Measurements from ENCODE around the gene GALNT10.
A peak's percentile ranks its signal among the peaks of the same experiment; 100 is the strongest.

Gene GALNT10

DNA sequence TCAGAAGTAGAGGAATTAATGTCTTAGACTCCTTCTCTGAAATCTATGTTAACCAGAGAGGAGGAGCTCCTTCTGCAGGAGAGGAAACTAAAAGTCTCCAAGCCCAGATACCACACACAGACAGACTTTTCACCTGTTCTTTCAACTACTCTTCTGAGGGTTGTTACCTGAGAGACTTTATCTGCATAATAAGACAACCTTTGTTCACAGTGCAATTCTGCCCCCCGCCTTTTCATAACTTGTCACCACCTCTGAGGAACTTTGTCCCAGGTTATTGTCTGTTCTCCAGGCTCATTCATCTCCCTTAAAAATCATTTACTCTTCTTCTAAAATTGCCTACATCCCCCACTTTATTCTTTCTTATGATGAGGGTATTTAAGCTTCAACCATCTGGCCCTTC is 9.4 kb upstream of the GALNT10 start:
- DNase-seq = no peak

DNA sequence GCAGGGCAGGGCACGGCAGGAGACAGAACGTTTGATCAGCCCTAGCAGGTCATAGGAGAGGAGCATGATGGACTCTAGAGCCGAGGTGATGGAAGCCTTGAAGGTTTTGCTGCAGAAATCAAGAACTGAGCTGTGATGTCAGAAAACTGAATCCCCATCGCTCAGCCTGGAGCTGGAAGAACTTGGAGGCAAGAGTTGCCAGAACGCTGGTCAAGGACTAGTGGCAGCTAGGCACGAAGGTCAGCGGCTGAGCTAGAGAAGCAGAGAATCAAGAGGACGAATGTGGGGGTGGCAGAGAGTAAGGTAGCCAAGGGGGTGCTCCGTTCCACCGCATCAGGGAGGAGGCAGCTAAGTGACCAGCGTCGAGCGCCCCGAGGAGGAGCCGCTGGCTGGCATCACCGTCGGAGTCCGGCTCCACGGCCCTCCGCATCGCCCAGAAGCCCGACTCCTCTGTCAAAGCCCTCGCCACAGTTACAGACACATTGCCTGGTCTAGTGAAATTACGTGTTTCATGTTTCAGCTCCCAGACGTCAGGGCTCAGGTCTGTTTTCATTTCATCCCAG is 1.2 kb upstream of the GALNT10 start:
- DNase-seq = no peak

DNA sequence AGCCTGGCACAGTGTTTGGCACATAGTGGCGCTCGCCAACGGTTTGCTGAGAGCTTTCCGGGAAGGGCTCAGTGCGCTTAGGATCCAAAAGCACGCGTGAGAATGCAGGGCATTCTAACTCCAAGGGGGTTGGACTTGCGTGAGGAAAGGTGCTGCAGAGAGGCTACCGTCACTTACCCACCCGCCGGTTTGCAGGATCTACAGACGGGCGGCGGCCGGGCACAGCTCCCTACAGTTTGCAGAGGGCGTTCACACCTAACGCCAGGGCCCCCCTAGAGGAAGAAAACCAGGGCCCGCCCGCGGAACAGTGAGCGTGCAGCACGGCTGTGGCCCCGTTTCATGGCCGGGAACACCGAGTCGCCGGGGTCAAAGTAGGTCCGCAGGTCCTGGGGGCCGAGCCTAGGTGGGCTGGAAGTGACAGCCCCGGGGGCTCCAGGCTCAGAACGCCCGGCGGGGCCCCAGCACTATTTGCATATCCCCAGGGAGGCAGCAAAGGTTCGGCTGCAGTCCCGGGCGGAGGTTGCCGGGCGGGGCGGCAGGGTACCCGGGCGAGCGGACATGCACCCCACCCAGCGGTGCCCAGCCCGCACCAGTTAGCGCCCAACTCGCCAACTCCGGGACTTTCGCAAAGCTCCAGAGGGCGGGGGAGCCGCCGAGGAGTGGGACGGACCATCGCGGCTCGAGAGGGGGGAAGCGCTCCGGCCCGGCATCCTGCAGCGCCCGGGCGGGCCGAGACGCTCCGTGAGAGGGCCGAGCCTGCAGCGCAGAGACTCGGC is 526 bp upstream of the GALNT10 start:
- DNase-seq = peak; percentile 85

DNA sequence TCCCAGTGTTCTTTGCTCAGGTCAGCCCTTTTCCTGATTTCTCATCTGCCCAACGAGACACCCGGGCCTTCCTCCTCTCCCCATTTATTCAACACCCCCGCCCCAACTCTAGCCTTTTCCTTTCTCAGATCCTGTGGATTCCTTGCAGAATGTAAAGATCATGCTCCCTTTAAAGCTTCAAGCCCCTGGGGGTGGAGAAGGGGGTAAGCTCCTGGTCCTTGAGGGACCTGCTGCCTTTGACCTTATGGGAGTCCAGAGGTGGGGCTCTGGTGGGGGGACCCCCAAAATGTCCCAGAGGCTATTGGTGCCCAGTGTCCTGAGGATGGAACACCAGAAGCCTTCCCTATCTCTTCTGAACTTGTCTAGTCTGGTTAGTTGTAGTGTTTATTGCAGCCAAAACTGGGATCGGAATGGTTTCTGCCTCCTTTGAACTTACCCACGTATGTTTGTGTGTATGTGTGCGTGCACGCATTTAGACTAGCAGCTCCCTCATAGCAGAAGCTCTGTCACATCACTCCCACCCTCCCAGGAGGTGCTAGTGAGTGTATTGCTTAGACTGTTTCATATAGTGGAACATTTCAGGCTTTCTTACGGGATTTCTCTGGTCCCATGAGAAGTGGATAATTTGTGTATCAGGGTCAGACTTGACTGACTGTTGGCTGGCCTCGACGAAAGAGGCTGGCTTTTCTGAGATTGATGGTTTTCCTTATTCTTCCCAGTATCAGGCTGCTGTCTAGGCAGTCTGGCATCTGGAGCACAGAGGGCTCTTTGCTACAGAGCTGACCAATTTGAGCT is 1.1 kb downstream of the GALNT10 start:
- no peak for DNase-seq

DNA sequence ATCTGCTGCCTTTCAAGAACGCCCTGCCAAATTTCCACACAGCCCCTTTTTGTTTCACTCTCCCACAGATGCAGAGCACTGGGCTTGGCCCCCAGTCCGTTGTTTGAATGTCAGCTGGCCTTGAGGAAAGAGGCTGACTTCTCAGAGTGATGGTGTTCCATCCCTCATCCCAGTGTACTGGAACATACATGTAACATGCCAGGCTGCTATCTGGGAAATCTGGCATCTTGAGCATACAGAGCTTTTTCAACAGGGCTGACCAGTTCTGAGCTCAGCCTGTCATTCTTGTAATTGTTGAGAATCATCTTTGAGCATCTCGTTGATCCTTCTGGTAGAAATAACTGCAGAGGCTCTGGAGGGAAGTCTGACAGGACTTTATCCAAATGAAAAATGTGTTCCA is 2.8 kb downstream of the GALNT10 start:
- no peak for DNase-seq

DNA sequence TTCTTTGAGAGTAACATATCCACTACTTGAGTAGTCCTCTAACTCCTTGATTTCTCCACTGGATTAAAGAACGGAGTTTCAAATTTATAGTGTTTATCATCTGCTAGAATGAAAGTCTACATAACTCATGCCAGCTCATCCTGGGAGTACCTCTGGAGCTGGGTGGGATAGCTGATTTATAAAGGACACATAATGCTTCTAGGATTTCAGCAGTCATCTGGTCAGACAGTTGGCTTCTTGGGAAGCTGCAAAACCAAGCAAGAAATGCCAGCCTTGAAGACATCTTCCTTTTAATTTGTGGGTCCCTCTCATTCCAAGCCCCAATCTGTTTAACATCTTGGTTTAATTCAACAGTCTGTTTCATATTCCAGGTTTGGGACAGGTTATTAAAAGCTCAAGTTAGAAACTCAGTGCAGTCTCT is 3.2 kb downstream of the GALNT10 start:
- DNase-seq = no peak

DNA sequence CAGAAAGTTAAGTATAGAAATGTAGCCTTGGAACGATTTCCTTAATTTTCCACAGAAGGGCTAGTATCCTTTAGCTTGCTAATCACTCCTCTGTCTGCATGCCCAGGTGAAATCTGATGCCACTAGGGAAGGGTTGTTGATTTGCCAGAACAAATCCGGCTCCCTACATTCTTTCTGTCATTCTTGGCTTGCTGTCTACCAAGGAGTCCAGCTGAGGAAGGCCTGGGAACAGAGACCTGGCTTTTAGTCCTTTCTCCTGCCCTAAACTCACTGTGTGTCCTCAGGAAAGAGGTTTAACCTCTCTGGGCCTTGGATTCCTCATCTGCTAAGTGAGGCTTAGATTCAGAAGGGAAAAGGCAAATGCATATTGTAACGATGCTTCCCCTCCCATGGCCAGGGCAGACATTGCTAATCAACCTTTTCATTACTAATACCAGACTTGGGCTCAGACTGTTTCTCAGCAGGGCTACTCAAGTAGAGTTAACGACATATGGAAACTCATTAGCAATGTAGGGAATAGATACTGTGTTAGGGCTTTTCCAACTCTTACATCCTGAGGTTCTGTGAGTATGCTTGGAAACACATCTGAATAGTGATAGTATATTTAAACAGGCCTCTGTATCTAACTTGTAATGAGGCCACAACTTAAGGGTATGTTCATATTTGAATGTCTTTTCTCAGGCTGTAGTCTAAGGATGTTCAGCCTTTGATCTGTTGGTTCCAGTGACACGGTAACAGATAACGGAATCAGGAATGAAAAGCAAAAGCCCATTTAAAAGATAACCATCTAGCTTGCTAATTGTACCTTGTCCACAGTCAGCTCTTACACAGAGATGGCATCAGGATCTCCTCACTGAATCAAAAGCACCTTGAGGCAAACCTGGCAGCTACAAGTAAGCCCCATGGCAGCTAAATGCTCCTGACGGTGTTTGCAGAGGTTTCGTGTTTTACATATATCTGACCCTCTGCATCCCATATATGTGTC is 4.1 kb downstream of the GALNT10 start:
- no peak for DNase-seq

DNA sequence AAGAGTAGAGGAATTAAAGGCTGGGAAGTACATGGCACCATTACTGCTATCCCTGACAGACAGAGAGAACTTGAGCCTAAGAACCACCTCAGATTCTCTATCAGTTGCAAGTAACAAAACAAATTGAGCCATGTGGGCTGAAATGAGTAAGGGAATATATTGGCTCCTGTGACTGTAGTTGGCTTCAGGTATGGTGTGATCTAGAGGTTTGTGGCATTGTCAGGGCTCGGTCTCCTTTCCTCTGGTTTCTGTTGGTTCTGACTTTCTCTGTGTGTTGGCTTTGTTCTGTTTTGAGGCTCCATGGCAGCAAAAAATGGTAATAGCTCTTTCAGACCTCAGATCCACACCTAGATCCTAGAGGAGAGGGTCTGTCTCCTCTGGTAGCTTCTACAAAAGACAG is 5.7 kb downstream of the GALNT10 start:
- no peak for DNase-seq

DNA sequence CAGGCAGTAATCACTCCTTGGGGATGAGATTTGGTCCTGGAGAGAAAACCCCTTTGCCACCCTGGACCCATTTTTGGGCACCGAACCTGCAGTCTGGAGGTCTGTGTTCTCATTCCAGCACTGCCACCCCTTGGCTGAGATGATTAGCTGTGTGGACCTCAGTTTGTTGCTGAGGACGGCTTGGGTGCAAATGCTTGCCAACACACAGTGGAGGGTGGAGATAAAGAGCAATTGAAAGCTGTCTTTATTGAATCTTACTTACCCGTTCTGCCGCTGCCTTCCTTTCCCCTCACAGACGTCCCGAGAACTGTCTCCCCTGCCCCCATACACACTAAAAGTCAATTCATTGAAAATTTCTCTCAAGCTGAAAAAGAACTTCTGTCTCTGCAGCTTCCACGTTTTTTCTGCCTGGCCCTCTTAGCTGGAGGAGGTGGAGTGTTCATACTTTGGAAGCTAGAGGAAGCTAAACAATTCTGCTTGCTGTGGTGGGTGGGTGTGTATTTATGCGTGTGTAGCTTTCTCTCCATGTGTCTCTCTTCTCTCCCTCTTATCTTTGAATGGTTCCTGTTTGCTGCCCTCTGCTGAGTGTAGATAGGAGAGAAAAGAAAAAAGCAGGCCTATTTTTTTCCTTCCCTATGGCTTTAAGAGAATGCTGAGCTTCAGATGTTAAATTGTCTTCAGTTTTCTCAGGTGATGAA is 6.6 kb downstream of the GALNT10 start:
- DNase-seq = no peak

DNA sequence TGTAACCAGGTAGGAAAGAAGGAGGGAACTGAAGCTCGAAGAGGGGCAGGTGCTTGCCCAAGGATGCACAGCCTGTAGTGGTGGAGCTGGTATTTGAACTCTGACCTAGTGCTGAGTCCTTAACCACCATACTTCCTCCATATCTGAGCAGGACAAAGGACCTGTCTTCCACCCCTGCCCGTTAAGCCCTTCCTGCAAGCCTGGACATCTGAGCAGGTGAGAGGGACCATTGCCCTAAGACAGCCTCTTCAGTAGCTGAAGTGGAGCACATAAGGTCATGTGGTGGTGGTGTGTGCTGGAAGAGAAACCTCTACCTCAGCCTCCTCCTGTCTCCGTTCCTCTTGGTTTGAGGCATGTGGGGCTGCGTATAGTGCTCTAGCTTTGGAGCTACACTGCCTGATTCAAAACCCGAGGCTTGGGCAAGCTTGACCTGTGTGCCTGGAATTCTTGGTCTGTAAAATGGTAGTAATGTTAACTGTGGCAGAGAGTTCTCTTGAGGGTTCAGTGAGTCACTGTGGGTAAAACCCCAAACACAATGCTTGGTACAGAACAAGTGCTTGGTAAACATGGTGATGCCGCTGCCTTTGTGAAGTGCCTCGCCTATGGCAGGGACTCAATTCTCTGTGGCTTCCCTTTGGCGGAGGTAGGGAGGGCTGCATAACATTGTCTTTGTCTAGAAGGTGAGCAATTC is 7.4 kb downstream of the GALNT10 start:
- DNase-seq = peak; percentile 37

DNA sequence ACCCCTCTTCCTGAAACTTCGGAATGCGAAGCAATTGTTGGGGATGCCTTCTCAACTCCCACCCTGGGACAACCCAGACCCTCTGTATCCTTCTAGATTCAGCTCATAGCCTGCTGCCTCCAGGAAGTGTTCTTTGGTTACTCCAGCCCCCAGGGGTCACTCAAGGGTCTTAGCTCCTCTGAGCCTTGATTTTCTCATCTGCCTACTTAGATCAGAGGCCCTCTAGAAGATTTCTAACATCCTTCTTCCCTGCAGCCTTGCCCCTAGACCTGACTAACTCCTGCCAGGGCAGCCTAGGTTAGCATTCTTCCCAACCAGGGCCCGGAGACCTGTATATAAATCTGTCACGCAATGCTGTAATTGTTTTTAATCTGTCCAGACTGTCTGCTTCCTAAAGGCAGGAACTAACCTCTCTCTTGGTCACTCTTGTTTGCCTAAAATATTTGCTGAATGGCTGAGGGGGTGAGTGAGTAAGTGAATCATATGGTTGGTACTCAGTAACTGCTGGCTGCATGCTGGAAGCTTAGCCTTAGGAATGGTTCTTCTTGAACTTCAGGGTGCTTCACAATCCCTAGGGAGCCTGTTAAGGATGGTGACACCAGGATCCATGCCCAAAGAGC is 8.2 kb downstream of the GALNT10 start:
- DNase-seq = no peak

DNA sequence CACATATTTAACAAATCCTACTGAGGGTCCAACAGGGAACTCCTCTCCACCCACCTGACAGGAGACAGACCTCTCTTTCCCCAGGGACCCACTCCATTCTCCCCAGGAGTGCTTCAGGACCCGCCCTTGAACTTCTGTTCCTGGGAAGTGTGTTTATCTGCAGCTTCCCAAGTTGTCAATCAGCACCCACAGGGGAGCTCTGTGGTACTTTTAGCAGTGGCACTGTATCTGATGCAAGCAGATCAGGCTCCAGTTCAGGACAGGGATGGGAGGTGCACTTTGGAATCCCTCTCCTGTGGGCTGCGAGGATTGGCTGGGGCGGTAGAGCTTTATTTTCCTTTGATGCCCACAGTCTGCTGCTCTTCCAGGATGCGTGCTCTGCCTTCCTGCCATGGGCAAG is 8.7 kb downstream of the GALNT10 start:
- no peak for DNase-seq

DNA sequence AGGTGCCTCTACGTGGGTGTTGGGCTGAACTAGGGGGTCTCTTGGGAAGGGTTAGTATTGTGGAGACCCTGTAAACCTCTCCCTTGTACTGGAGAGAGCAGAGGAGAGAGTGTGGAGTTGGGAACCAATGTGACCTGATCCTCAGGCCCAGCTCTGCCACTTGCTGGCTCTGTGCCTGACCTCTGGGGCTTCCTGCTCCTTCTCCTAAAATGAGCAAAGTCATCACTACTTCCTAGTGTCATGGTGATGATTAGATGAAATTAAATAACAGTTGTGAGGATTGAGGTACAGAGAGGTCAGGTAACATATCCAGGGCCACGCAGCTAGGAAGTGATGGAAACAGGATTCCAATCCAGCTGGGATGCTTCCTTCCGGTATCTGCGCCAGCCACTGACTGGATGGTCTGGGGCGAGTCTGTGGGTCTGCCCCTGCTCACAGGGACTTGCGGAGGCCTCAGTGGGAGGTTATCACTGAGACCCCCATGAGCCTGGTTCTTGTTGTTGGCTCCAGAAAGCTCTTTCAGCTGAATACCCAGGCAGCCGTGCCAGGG is 9.2 kb downstream of the GALNT10 start:
- no peak for DNase-seq

DNA sequence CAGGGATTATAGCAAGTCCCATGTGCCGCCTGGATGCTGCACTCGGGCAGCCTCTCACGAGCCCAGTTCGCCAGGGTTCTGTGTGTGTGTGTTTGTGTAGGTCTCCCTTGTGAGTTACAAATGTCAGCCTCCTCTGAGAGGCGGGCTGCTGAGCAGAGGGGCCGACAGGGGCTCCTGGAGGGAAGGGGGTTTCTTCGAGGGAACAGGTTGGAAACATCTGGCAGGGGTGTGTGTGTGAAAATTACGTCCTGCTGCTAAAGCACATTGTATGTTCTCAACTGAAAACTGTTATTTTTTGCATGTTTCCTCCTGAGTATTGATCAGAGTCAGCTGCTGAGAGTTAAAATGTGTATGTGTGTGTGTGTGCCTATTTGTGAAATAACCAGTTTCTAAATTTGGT is 9.7 kb downstream of the GALNT10 start:
- no peak for DNase-seq

DNA sequence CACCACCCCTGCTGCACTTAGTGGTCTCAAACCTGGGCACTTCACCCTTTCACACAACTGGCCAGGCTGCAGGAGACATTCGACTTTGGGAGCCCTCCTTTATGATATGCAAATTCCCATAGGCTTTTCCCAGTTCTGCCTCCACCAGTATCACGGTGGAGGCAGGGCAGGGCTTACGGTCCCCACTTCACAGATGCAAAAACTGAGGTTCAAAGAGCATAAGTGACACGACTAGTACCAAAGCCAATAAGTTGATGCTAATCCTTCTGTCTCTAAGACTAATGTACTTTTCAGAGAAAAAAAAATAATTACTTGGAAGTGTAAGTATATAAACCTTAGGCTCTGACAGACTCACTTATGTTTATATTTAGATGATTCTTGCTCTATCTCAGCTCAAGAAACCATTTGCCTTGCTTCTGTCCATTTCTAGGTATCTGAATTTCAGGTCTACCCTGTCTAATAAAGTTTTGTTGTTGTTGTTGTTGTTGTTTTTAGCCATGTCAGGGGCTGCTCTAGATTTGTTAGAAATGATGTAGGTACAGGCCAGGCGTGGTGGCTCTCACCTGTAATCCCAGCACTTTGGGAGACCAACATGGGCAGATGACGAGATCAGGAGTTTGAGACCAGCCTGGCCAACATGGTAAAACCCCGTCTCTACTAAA is 10.7 kb downstream of the GALNT10 start:
- no peak for DNase-seq

DNA sequence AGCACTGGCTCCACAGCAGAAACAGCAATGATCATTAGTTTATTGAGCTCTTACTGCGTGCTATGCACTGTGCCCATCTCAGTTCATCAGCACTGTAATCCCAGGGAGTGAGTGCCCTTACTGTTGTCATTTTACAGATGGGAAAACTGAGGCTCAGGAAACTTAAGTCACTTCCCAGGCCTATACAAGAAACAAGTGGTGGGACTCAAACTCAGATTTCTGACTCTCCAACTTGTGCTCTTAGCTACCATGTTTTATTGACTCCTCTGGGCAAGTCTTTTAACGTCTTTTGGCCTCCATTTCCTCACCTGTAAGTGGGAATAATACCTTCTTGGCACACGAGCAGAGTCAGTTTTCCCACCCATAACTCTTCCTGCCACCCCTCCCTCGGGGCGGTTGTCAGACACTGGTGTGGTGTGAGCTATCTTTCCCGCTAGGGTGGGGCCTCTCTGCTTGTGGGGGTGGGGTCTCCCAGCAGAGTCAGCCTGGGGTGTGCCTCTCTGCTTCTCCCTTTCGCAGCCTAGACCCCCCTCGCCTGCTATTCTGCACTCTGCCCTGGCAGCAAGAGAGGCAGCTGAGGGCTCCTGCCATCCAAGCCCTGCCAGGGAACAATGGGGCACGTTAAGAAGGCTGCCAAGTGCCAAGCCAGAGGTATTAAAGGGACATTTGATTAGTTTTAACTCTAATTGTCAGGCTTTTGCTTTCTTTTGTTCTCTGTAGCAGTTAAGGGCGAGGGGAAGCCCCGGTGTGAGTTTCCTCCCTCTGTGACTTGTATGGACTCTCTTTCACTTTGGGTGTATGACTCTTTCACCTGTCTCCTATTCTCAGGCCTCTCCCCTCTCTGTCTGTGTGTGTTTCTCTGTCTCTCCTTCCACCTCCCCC is 12.1 kb downstream of the GALNT10 start:
- DNase-seq = peak; percentile 32

DNA sequence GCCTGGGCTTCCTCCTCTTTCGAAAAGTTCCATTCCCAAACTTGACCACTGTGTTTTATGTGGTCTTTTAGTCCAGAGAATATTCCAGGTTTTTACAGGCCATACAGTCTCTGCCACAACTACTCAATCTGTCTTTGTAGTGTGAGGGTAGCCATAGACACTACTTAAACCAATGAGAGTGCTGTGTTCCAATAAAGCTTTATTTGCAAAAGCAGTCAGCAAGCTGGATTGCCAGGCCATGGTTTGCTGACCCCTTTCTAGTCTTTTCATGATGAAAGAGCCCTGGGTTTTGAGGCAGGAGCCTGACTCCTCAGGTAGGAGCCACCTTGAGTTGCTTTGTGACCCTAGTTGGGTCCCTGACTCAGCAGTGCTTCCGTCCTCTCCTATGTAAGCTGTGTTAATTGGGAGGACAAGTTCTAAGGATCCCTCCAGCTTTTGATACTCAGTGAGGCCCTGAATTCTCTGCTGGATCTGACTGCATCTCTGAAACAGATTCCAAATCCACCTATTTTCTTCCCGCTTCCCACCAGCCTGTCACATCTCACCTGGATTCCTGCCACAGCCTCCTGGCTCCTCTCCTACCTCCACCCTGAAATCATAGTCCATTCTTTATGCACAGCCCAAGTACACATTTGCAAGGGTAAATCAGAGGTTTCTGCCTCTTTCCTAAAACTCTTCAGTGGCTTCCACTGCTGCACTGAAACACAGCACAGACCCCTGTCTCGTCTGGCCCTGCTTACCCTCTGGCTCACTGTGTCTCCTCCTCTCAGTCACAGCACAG is 13.5 kb downstream of the GALNT10 start:
- no peak for DNase-seq

DNA sequence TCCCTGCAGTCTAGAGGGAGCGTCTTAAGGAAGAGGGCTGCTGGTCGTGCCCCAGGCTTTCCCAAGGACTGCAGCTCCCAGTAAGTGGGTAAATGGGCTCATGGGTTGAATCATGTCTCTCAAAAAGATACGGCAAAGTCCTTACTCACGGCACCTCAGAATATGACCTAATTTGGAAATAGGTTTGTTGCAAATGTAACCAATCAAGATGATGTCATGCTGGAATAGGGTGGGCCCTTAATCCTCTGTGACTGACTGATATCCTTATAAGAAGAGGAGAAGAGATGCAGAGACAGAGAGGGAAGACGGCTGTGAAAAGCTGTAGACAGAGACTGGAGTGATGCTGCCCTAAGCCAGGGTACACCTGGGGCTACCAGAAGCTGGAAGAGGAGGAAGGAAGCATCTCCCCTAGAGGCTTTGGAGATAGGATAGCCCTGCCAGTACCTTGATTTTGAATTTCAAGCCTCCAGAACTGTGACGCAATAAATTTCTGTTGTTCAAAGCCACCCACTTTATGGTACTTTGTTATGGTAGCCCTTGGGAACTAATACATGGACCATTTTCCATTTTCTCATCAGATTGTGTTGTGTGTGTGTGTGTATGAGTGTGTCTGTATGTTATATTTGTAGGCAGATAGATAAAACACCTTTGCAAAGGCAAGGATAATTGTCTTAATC is 15.0 kb downstream of the GALNT10 start:
- no peak for DNase-seq
